C4-2B (cell line): ENCODE results near the gene ITPR2.

Experiments
- ZFX ChIP-seq: fragments of 450-650 bp; IDR thresholded peaks from 2 replicates; pipeline ENCODE4 v1.6.1; 2017
- TF ChIP-seq, protein P1 (sequence below): fragments of 450-650 bp; conservative IDR thresholded peaks from 2 replicates; pipeline ENCODE4 v1.5.1; 2017; ENCODE audit warnings: mild to moderate bottlenecking

DNA sequence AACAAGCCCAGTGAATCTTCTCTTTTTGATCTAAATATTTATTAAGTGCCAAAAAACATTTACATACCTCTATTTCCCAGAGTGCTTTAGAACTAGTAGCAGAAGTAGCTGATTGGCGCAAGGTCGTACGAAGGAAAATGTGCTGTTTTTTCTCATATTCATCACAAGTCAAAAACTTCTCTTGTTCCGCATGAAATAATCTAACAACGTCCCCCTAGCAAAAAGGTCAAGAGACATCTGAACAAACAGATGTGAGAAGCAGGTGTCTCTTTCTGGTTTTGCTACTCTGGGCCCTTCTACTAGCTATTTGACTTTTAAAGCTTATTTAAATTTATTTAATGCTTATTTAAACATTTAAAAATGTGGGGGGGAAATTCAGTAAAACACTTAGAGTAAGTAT lies 117.8 kb downstream of the ITPR2 start:
- TF ChIP-seq, protein P1, sequence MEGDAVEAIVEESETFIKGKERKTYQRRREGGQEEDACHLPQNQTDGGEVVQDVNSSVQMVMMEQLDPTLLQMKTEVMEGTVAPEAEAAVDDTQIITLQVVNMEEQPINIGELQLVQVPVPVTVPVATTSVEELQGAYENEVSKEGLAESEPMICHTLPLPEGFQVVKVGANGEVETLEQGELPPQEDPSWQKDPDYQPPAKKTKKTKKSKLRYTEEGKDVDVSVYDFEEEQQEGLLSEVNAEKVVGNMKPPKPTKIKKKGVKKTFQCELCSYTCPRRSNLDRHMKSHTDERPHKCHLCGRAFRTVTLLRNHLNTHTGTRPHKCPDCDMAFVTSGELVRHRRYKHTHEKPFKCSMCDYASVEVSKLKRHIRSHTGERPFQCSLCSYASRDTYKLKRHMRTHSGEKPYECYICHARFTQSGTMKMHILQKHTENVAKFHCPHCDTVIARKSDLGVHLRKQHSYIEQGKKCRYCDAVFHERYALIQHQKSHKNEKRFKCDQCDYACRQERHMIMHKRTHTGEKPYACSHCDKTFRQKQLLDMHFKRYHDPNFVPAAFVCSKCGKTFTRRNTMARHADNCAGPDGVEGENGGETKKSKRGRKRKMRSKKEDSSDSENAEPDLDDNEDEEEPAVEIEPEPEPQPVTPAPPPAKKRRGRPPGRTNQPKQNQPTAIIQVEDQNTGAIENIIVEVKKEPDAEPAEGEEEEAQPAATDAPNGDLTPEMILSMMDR: no peak
- no peak for TF ChIP-seq ZFX
